GM12892 (cell line): ENCODE measurements around the gene HTR2B.

Source experiments
- POLR2A ChIP-seq: IDR thresholded peaks from 2 replicates; pipeline ENCODE4 v1.6.1; 2011; ENCODE audit warnings: low read depth, low read length, control low read depth
- POLR2AphosphoS5 ChIP-seq: IDR thresholded peaks from 2 replicates; pipeline ENCODE4 v1.6.1; 2011; ENCODE audit warnings: low read depth, low read length, control low read depth
- TAF1 ChIP-seq: IDR thresholded peaks from 2 replicates; pipeline ENCODE4 v1.6.1; 2011; ENCODE audit warnings: low read depth, mild to moderate bottlenecking, control low read depth, low read length, borderline replicate concordance

DNA sequence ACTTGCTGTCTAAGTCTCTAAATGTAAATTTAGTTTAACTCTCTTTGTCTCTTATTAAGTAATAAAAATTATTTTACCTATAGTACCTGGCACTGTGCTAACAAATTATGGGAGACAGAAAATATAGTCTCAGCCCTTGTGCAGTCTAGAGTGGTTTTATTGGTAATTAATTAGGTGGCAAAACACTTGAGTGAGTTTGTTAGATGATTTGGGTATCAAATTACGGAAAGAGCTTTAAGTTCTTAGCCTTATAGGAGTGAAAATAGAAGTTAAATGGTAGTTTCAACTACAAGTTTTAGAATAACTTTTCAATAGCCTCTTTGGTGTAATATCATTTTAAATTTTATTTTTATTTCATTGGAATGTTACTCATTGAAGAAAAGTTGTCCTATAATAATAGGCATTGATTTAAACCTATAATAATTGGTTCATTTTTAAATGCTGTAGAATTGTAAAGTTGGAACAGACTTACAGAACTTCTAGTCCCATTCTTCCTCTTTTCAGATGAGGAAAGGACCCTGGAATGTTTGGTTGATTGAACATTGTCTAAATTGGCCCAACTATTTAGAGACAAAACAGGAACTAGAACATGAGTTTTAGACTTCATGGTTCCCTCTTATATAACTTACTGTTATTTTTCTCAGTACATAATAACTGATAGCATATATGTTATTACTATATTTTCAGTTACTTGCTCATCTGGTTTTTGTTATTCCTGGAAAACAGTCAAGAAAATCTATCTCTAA lies 10.2 kb upstream of the HTR2B start:
- TF ChIP-seq POLR2A (no peak), POLR2AphosphoS5 (no peak), TAF1 (no peak)
